PC-9 (cell line): ENCODE measurements around the gene C14orf93. TPM values are rescaled to one million over a fixed set of nuclear protein-coding genes. Genes with fewer than 3 reads are reported as not detected.

Source experiments
- BruUV-seq: library from RNA; stranded (reverse); fragments of 400-500 nt; replicated peaks from 2 replicates; lab custom pipeline; 2021; lab: Mats Ljungman, UMichigan
- CTCF ChIA-PET: fragments of 300-600 bp; sonication (Branson Sonifier 250); formaldehyde crosslinking; loops from one replicate; lab custom pipeline; 2022; ENCODE audit warnings: antibody characterized with exemption; lab: Charles Lee
- POLR2A ChIA-PET: fragments of 300-600 bp; sonication (Branson Sonifier 250); formaldehyde crosslinking; loops from one replicate; lab custom pipeline; 2022; ENCODE audit warnings: antibody characterized with exemption; ENCODE audit not compliant: unreplicated experiment; lab: Charles Lee
- DNase-seq, 2 experiments: peaks; one replicate each; pipeline versions ENCODE4 v3.0.0 to v3.0.0-alpha.2; 2015 to 2022; ENCODE audit warnings: mixed read lengths in 1 of 2
- H2AFZ ChIP-seq: fragments of 200-600 bp; sonication (generic); 2 replicates; pipeline ENCODE4 v1.8.1; 2017; ENCODE audit warnings: antibody characterized with exemption
- H3F3A ChIP-seq: fragments of 200-600 bp; sonication (generic); 2 replicates; pipeline ENCODE4 v1.8.1; 2017; ENCODE audit warnings: antibody characterized with exemption, mild to moderate bottlenecking, low read depth; ENCODE audit not compliant: insufficient read depth
- H3K27ac ChIP-seq: fragments of 200-600 bp; sonication (generic); 2 replicates; pipeline ENCODE4 v1.6.1; 2016; ENCODE audit warnings: mixed run types
- H3K27me3 ChIP-seq: fragments of 200-600 bp; sonication (generic); 2 replicates; pipeline ENCODE4 v1.6.1; 2016; ENCODE audit warnings: low read depth, mixed run types; ENCODE audit not compliant: insufficient read depth
- H3K36me3 ChIP-seq: fragments of 200-600 bp; sonication (generic); 2 replicates; pipeline ENCODE4 v1.6.1; 2016; ENCODE audit warnings: low read depth, mixed run types
- H3K4me1 ChIP-seq: fragments of 200-600 bp; sonication (generic); replicated peaks from 2 replicates; pipeline ENCODE4 v1.6.1; 2016; ENCODE audit warnings: mixed run types; ENCODE audit not compliant: insufficient read depth
- H3K4me2 ChIP-seq: fragments of 200-600 bp; sonication (generic); 2 replicates; pipeline ENCODE4 v1.6.1; 2017; ENCODE audit warnings: mixed run types
- H3K4me3 ChIP-seq: fragments of 200-600 bp; sonication (generic); 2 replicates; pipeline ENCODE4 v1.6.1; 2016; ENCODE audit warnings: mixed run types
- H3K79me2 ChIP-seq: fragments of 200-600 bp; sonication (generic); 2 replicates; pipeline ENCODE4 v1.6.1; 2017; ENCODE audit warnings: low read depth, mixed run types
- H3K9me2 ChIP-seq: fragments of 200-600 bp; sonication (generic); 2 replicates; pipeline ENCODE4 v1.8.1; 2017; ENCODE audit warnings: mild to moderate bottlenecking; ENCODE audit not compliant: insufficient read depth
- H3K9me3 ChIP-seq: fragments of 200-600 bp; sonication (generic); 2 replicates; pipeline ENCODE4 v1.8.1; 2016; ENCODE audit warnings: low read depth; ENCODE audit not compliant: insufficient read depth
- H4K20me1 ChIP-seq: fragments of 200-600 bp; sonication (generic); 2 replicates; pipeline ENCODE4 v1.8.1; 2017; ENCODE audit not compliant: insufficient read depth
- EZH2 ChIP-seq: fragments of 200-600 bp; sonication (generic); IDR thresholded peaks from 2 replicates; pipeline ENCODE4 v1.8.0; 2017; ENCODE audit warnings: antibody characterized with exemption, low read depth
- intact Hi-C: fragments of 100-400 bp; cut with micrococcal nuclease; formaldehyde crosslinking; loops from one replicate; pipeline ENCODE4 v1.10.0; 2022; ENCODE audit not compliant: unreplicated experiment
- total RNA-seq: library from RNA; stranded (reverse); gene quantifications from 2 replicates; pipeline ENCODE4 v1.2.3, GENCODE V29; 2021
- TF ChIP-seq, protein P1 (sequence below): fragments of 200-600 bp; sonication (generic); conservative IDR thresholded peaks from 2 replicates; pipeline ENCODE4 v1.6.1; 2017; ENCODE audit warnings: mixed run types, antibody characterized with exemption, mild to moderate bottlenecking, moderate library complexity

C14orf93 gene
- total RNA-seq, 1 experiment from 2014 or later: 13.9 TPM

GRCh38 chr14:23052182-23052623 is 42.3 kb upstream of the C14orf93 start:
- CTCF ChIA-PET: no interaction called here
- peaks cover 5% of the 10 kb centered on the region; the same call in 1 of the 2 replicates for H3F3A ChIP-seq
- H3K4me2 ChIP-seq: no peak overlapping the region
- H3K4me3 ChIP-seq: no peak overlapping the region
- H3K4me1 ChIP-seq: peaks cover 8% of the 10 kb centered on the region; the same call in 1 of the 2 replicates
- H3K27ac ChIP-seq: no peak overlapping the region
- BruUV-seq: no TSS peak
- H3K27me3 ChIP-seq: no peaks in the 10 kb centered on the region
- TF ChIP-seq, protein P1, sequence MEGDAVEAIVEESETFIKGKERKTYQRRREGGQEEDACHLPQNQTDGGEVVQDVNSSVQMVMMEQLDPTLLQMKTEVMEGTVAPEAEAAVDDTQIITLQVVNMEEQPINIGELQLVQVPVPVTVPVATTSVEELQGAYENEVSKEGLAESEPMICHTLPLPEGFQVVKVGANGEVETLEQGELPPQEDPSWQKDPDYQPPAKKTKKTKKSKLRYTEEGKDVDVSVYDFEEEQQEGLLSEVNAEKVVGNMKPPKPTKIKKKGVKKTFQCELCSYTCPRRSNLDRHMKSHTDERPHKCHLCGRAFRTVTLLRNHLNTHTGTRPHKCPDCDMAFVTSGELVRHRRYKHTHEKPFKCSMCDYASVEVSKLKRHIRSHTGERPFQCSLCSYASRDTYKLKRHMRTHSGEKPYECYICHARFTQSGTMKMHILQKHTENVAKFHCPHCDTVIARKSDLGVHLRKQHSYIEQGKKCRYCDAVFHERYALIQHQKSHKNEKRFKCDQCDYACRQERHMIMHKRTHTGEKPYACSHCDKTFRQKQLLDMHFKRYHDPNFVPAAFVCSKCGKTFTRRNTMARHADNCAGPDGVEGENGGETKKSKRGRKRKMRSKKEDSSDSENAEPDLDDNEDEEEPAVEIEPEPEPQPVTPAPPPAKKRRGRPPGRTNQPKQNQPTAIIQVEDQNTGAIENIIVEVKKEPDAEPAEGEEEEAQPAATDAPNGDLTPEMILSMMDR: no peak
- TF ChIP-seq EZH2: no peak
- POLR2A ChIA-PET: interaction anchor here (0.6 kb wide), 1 partner anchor 66 kb away, joined by 3 read pairs; no protein-coding TSS in a partner anchor
- no peaks in the 10 kb centered on the region for H3K36me3 ChIP-seq
- no peaks in the 10 kb centered on the region for H3K79me2 ChIP-seq
- intact Hi-C loops: no loop called here
- no peak for DNase-seq
- H3K9me3 ChIP-seq: no peaks in the 10 kb centered on the region
- H3K9me2 ChIP-seq: no peaks in the 10 kb centered on the region
- H4K20me1 ChIP-seq: no peaks in the 10 kb centered on the region
- H2AFZ ChIP-seq: no peak overlapping the region

GRCh38 chr14:23051141-23052057 is 41.5 kb upstream of the C14orf93 start:
- no peak for DNase-seq
- Histone ChIP-seq H3K9me2 (no peaks in the 10 kb centered on the region), H3F3A (peaks cover 5% of the 10 kb centered on the region; the same call in 1 of the 2 replicates), H2AFZ (no peak overlapping the region), H3K4me2 (no peak overlapping the region), H3K36me3 (no peaks in the 10 kb centered on the region), H3K79me2 (no peaks in the 10 kb centered on the region), H3K27ac (no peak overlapping the region), H3K9me3 (no peaks in the 10 kb centered on the region), H4K20me1 (no peaks in the 10 kb centered on the region), H3K27me3 (no peaks in the 10 kb centered on the region), H3K4me1 (0 out of 2 replicates have a peak, but pooled peaks cover 2% of the 10 kb centered on the region), H3K4me3 (no peak overlapping the region)
- intact Hi-C loops: no loop called here
- BruUV-seq: no TSS peak
- TF ChIP-seq EZH2: no peak
- TF ChIP-seq, protein P1: no peak
- POLR2A ChIA-PET: interaction anchor here (0.6 kb wide), 1 partner anchor 28 kb away, joined by 4 read pairs; no protein-coding TSS in a partner anchor
- CTCF ChIA-PET: no interaction called here

- no peaks in the 10 kb centered on the region for H3K9me2 ChIP-seq
- H3F3A ChIP-seq: no peaks in the 10 kb centered on the region
- H3K4me3 ChIP-seq: no peak overlapping the region
- no peak overlapping the region for H3K27ac ChIP-seq
- TF ChIP-seq, protein P1: no peak
- TF ChIP-seq EZH2: no peak
- no peaks in the 10 kb centered on the region for H4K20me1 ChIP-seq
- no peaks in the 10 kb centered on the region for H3K79me2 ChIP-seq
- intact Hi-C loops: no loop called here
- no peaks in the 10 kb centered on the region for H3K36me3 ChIP-seq
- ChIA-PET CTCF (no interaction called here), POLR2A (no interaction called here)
- no peaks in the 10 kb centered on the region for H3K4me1 ChIP-seq
- no peaks in the 10 kb centered on the region for H3K27me3 ChIP-seq
- H2AFZ ChIP-seq: no peak overlapping the region
- DNase-seq: no peak
- H3K9me3 ChIP-seq: no peaks in the 10 kb centered on the region
- no peak overlapping the region for H3K4me2 ChIP-seq
- no TSS peak for BruUV-seq
Measured at GRCh38 chr14:23049011-23049410, 39.1 kb upstream of the C14orf93 start.
